SK-N-SH (cell line): ENCODE data around the gene VSTM1. TPM values are rescaled to one million over a fixed set of nuclear protein-coding genes. Genes with fewer than 3 reads are reported as not detected.

ENCODE experiments used
- CTCF ChIA-PET: fragments of 300-600, 350-600 bp; formaldehyde crosslinking; extraction: SDS; loops from one replicate; lab custom pipeline; 2021; lab: Yijun Ruan, JAX
- POLR2A ChIA-PET: fragments of 350-600 bp; sonication (Branson Sonifier 250); formaldehyde crosslinking; extraction: SDS; loops from one replicate; lab custom pipeline; 2020; ENCODE audit warnings: antibody characterized with exemption, inconsistent platforms; lab: Yijun Ruan, JAX
- DNase-seq: peaks from one replicate; pipeline ENCODE4 v3.0.0; 2012
- H2AFZ ChIP-seq: fragments of 200-600 bp; sonication (generic); 2 replicates; pipeline ENCODE4 v1.8.1; 2016; ENCODE audit warnings: antibody characterized with exemption, mild to moderate bottlenecking, low read depth
- H3F3A ChIP-seq: fragments of 200-600 bp; sonication (generic); replicated peaks from 2 replicates; pipeline ENCODE3; 2016; ENCODE audit warnings: antibody characterized with exemption, mild to moderate bottlenecking; ENCODE audit not compliant: insufficient read depth
- H3K27ac ChIP-seq, 2 experiments: fragments of 200-500 bp in 1 of 2; fragments of 200-600 bp in 1 of 2; sonication (Bioruptor generic) in 1 of 2; sonication (generic), shearing (Covaris generic) in 1 of 2; 2 replicates each; pipeline versions ENCODE4 v1.5.1 to v1.6.1; 2014 to 2016; ENCODE audit warnings: low read depth in 2 of 2, inconsistent platforms in 1 of 2, low read length in 1 of 2, mild to moderate bottlenecking in 1 of 2, mixed read lengths in 1 of 2
- H3K27me3 ChIP-seq: fragments of 200-600 bp; sonication (generic), shearing (Covaris generic); 2 replicates; pipeline ENCODE4 v1.6.1; 2016; ENCODE audit warnings: mixed run types; ENCODE audit not compliant: insufficient read depth
- H3K36me3 ChIP-seq, 2 experiments: fragments of 200-500 bp in 1 of 2; fragments of 200-600 bp in 1 of 2; sonication (Bioruptor generic) in 1 of 2; sonication (generic) in 1 of 2; replicated peaks in 1 of 2; 2 replicates each; pipeline versions ENCODE3 to v1.5.1; 2014 to 2016; ENCODE audit warnings: low read length in 1 of 2, mild to moderate bottlenecking in 1 of 2; ENCODE audit not compliant: insufficient read depth in 2 of 2, control insufficient read depth in 1 of 2
- H3K4me1 ChIP-seq, 2 experiments: fragments of 200-500 bp in 1 of 2; fragments of 200-600 bp in 1 of 2; sonication (Bioruptor generic) in 1 of 2; sonication (generic), shearing (Covaris generic) in 1 of 2; 2 replicates each; pipeline versions ENCODE4 v1.5.1 to v1.6.1; 2014 to 2016; ENCODE audit warnings: low read depth in 1 of 2, low read length in 1 of 2, mixed run types in 1 of 2; ENCODE audit not compliant: insufficient read depth in 2 of 2, control insufficient read depth in 1 of 2
- H3K4me2 ChIP-seq: fragments of 200-600 bp; sonication (generic), shearing (Covaris generic); 2 replicates; pipeline ENCODE4 v1.6.1; 2017; ENCODE audit warnings: mixed run types
- H3K4me3 ChIP-seq, 2 experiments: fragments of 200-500 bp in 1 of 2; fragments of 200-600 bp in 1 of 2; sonication (Bioruptor generic) in 1 of 2; sonication (generic), shearing (Covaris generic) in 1 of 2; 2 replicates each; pipeline versions ENCODE4 v1.5.1 to v1.8.1; 2014 to 2016; ENCODE audit warnings: low read depth in 2 of 2, inconsistent platforms in 1 of 2, low read length in 1 of 2, mild to moderate bottlenecking in 1 of 2, mixed read lengths in 1 of 2, moderate library complexity in 1 of 2
- H3K79me2 ChIP-seq: fragments of 200-600 bp; sonication (generic); 2 replicates; pipeline ENCODE4 v1.8.1; 2017; ENCODE audit warnings: mild to moderate bottlenecking; ENCODE audit not compliant: insufficient read depth
- H3K9ac ChIP-seq: fragments of 200-600 bp; sonication (generic); 2 replicates; pipeline ENCODE4 v1.6.1; 2017; ENCODE audit warnings: mixed run types
- H3K9me2 ChIP-seq: fragments of 200-600 bp; sonication (generic); 2 replicates; pipeline ENCODE4 v1.6.1; 2017; ENCODE audit warnings: mixed run types
- H3K9me3 ChIP-seq: fragments of 200-600 bp; sonication (generic); 2 replicates; pipeline ENCODE4 v1.6.1; 2017; ENCODE audit warnings: mixed run types, mild to moderate bottlenecking, moderate library complexity
- H4K20me1 ChIP-seq: fragments of 200-600 bp; sonication (generic); 2 replicates; pipeline ENCODE4 v1.6.1; 2017; ENCODE audit warnings: mild to moderate bottlenecking, mixed run types; ENCODE audit not compliant: insufficient read depth
- CHD2 ChIP-seq: fragments of 150-350 bp; IDR thresholded peaks from 2 replicates; pipeline ENCODE4 v1.6.1; 2018; ENCODE audit warnings: low read length; ENCODE audit not compliant: partially characterized antibody
- CTCF ChIP-seq: fragments of 200-600 bp; sonication (generic); IDR thresholded peaks from 2 replicates; pipeline ENCODE4 v1.6.1; 2017; ENCODE audit warnings: antibody characterized with exemption, mild to moderate bottlenecking, moderate library complexity
- EP300 ChIP-seq, 2 experiments: IDR thresholded peaks; 2 replicates each; pipeline versions ENCODE4 v1.4.0 to v1.6.1; 2012; ENCODE audit warnings: borderline replicate concordance in 1 of 2, low read depth in 1 of 2, low read length in 1 of 2
- GATA2 ChIP-seq: sonication (generic); formaldehyde crosslinking; IDR thresholded peaks from 2 replicates; pipeline ENCODE4 v1.5.0; 2020; ENCODE audit warnings: mild to moderate bottlenecking, missing genetic modification reagents
- IRF3 ChIP-seq: fragments of 150-350 bp; IDR thresholded peaks from 2 replicates; pipeline ENCODE4 v1.6.1; 2016; ENCODE audit warnings: mild to moderate bottlenecking, low read depth, low read length
- JUND ChIP-seq: IDR thresholded peaks from 2 replicates; pipeline ENCODE4 v1.4.0; 2012
- MAX ChIP-seq: IDR thresholded peaks from 2 replicates; pipeline ENCODE4 v1.4.0; 2012; ENCODE audit warnings: low read depth
- MEF2A ChIP-seq: IDR thresholded peaks from 2 replicates; pipeline ENCODE4 v1.4.0; 2012; ENCODE audit warnings: low read depth, borderline replicate concordance
- MXI1 ChIP-seq: IDR thresholded peaks from 2 replicates; pipeline ENCODE4 v1.6.1; 2012; ENCODE audit warnings: mild to moderate bottlenecking, low read depth, low read length, improper control_type of control experiment
- NRF1 ChIP-seq: IDR thresholded peaks from 2 replicates; pipeline ENCODE4 v1.6.1; 2012; ENCODE audit warnings: low read depth, mild to moderate bottlenecking, low read length
- RAD21 ChIP-seq: IDR thresholded peaks from 2 replicates; pipeline ENCODE4 v1.6.1; 2012; ENCODE audit warnings: mild to moderate bottlenecking, low read length
- RXRA ChIP-seq: IDR thresholded peaks from 2 replicates; pipeline ENCODE4 v1.4.0; 2012; ENCODE audit warnings: low read depth, mild to moderate bottlenecking, borderline replicate concordance
- SIN3A ChIP-seq: IDR thresholded peaks from 2 replicates; pipeline ENCODE4 v1.6.1; 2012; ENCODE audit warnings: low read depth, mild to moderate bottlenecking, low read length, moderate library complexity, borderline replicate concordance
- SMC3 ChIP-seq: IDR thresholded peaks from 2 replicates; pipeline ENCODE4 v1.6.1; 2012; ENCODE audit warnings: low read depth, low read length, improper control_type of control experiment
- TEAD4 ChIP-seq: IDR thresholded peaks from 2 replicates; pipeline ENCODE4 v1.4.0; 2012; ENCODE audit warnings: mild to moderate bottlenecking, borderline replicate concordance; ENCODE audit not compliant: insufficient read depth
- USF2 ChIP-seq: fragments of 150-350 bp; IDR thresholded peaks from 2 replicates; pipeline ENCODE4 v1.6.1; 2017; ENCODE audit warnings: antibody characterized with exemption, low read length, low read depth, borderline replicate concordance
- WGBS: methylation state at CpG from one replicate; pipeline ENCODE4 v1.1.6; 2017; ENCODE audit warnings: low lambda C conversion rate; 5-methylcytosine and 5-hydroxymethylcytosine counted together
- polyA plus RNA-seq, 3 experiments: library from polyadenylated mRNA; depleted of rRNA; stranded (reverse); fragments of >200 nt; gene quantifications; 2 replicates each; pipeline ENCODE4 v1.2.3, GENCODE V29; 2012

VSTM1 gene
- polyA plus RNA-seq, 1 of the 3 experiments (the other 2 are of a cell fraction) = 0.10 TPM

- Histone ChIP-seq H4K20me1 (no peaks in the 10 kb centered on the region), H3K9me2 (no peaks in the 10 kb centered on the region), H2AFZ (no peak overlapping the region), H3K4me2 (no peak overlapping the region), H3K79me2 (no peaks in the 10 kb centered on the region), H3K27me3 (no peaks in the 10 kb centered on the region), H3K9me3 (no peaks in the 10 kb centered on the region), H3F3A (peaks cover 13% of the 10 kb centered on the region), H3K4me3 (no peak overlapping the region), H3K36me3 (no peaks in the 10 kb centered on the region), H3K4me1 (no peaks in the 10 kb centered on the region), H3K9ac (no peak overlapping the region), H3K27ac (no peak overlapping the region)
- ChIA-PET POLR2A (no interaction called here), CTCF (interaction anchor here (0.6 to 7.2 kb wide), 6 partner anchors 9 to 234 kb away, joined by 3 to 128 read pairs (median 24); no protein-coding TSS in a partner anchor)
- TF ChIP-seq SIN3A = no peak
- TF ChIP-seq CTCF = no peak
- no peak for TF ChIP-seq MEF2A
- no peak for TF ChIP-seq MXI1
- no peak for TF ChIP-seq TEAD4
- no peak for TF ChIP-seq JUND
- TF ChIP-seq EP300 (IDR thresholded peaks at IDR 0.05; ENCODE audit: borderline replicate concordance in 1 of 2, low read depth in 1 of 2, low read length in 1 of 2) = no peak
- TF ChIP-seq RXRA = no peak
- TF ChIP-seq CHD2 = no peak
- TF ChIP-seq GATA2 (CRISPR knock-in tag) = no peak
- TF ChIP-seq NRF1 = no peak
- TF ChIP-seq USF2 = no peak
- TF ChIP-seq SMC3 = no peak
- no peak for TF ChIP-seq RAD21
- no peak for DNase-seq
- WGBS = 47% methylated on average over 7 of the region's 7 CpGs
These were observed 37.0 kb downstream of the VSTM1 start for GRCh38 chr19:54026656-54027055.

GRCh38 chr19:54024660-54025059 is 39.0 kb downstream of the VSTM1 start:
- TF ChIP-seq IRF3 (no peak), EP300 (IDR thresholded peaks at IDR 0.05; ENCODE audit: borderline replicate concordance in 1 of 2, low read depth in 1 of 2, low read length in 1 of 2) (no peak), MAX (no peak), USF2 (no peak)
- WGBS = 28% methylated on average over 9 of the region's 9 CpGs
- Histone ChIP-seq H2AFZ (no peak overlapping the region), H4K20me1 (no peaks in the 10 kb centered on the region), H3F3A (peaks cover 17% of the 10 kb centered on the region), H3K79me2 (no peaks in the 10 kb centered on the region), H3K9me3 (no peaks in the 10 kb centered on the region), H3K4me3 (no peak overlapping the region), H3K27me3 (no peaks in the 10 kb centered on the region), H3K9ac (no peak overlapping the region), H3K9me2 (no peaks in the 10 kb centered on the region), H3K27ac (no peak overlapping the region), H3K4me2 (no peak overlapping the region), H3K4me1 (peaks cover 0 to 6% of the 10 kb centered on the region in 2 experiments; a peak in 1 of 4 replicates), H3K36me3 (no peaks in the 10 kb centered on the region)
- DNase-seq = no peak
- CTCF ChIA-PET = interaction anchor here (0.8 to 7.2 kb wide), 23 partner anchors 10 to 234 kb away, joined by 3 to 128 read pairs (median 6); partner anchors contain the start of genes CACNG7, MYADM and PRKCG
- POLR2A ChIA-PET = interaction anchor here (0.9 kb wide), 1 partner anchor 149 kb away, joined by 3 read pairs; no protein-coding TSS in a partner anchor
